Measurements from ENCODE around the gene RANBP3. TPM values are rescaled to one million over a fixed set of nuclear protein-coding genes. Genes with fewer than 3 reads are reported as not detected.

The RANBP3 gene
- polyA plus RNA-seq (2012; rRNA removed), result 71.8 and 84.0 TPM in 2 replicates
- polyA plus RNA-seq (2012; cell fraction: cytosol; rRNA removed), result 38.5 and 46.3 TPM in 2 replicates
- polyA plus RNA-seq (2012; cell fraction: nucleus; rRNA removed), result 102 and 210 TPM in 2 replicates

GRCh38 chr19:5977785-5978605 lies at the start of gene RANBP3:
TSS of gene RANBP3 (minus strand) at chr19:5978140. CDS start at chr19:5978082, 58 bp downstream.
- POLR2A ChIA-PET, result interaction anchor here (1.0 to 1.2 kb wide), 4 partner anchors 11 to 149 kb away, joined by 3 to 4 read pairs (median 4); no protein-coding TSS in a partner anchor

More at GRCh38 chr19:5977785-5978605, at the start of gene RANBP3:
- peaks cover 38% of the 10 kb centered on the region for H4K20me1 ChIP-seq (ENCODE audit: insufficient read depth)
- no peaks in the 10 kb centered on the region for H3K27me3 ChIP-seq (ENCODE audit: insufficient read depth)
- no peaks in the 10 kb centered on the region for H3K9me2 ChIP-seq
- H3K36me3 ChIP-seq (replicated peaks in 1 of 2; ENCODE audit: control insufficient read depth in 1 of 2, insufficient read depth in 2 of 2, low read length in 1 of 2), result peaks cover 23 to 25% of the 10 kb centered on the region in 2 experiments
- H3K4me1 ChIP-seq (ENCODE audit: control insufficient read depth in 1 of 2, insufficient read depth in 2 of 2, low read depth in 1 of 2, low read length in 1 of 2), result peaks cover 10 to 17% of the 10 kb centered on the region in 2 experiments; a peak in 3 of 4 replicates
- peak within 1 kb of the TSS; percentile 96 for H3K4me2 ChIP-seq
- peaks cover 69% of the 10 kb centered on the region for H3K79me2 ChIP-seq (ENCODE audit: insufficient read depth)
- CTCF ChIA-PET, result interaction anchor here (0.6 to 6.5 kb wide), 10 partner anchors 10 to 176 kb away, joined by 3 to 67 read pairs (median 6); partner anchors contain the start of gene NRTN
- 0% methylated on average over 6 of the region's 88 CpGs for WGBS (ENCODE audit: low lambda C conversion rate)
- peak within 1 kb of the TSS; percentile 94; the same call in 1 of the 2 replicates for H2AFZ ChIP-seq (ENCODE audit: low read depth)
- DNase-seq, result peak; percentile 100
- H3K27ac ChIP-seq (ENCODE audit: low read depth in 2 of 2, low read length in 1 of 2), result peak within 1 kb of the TSS; percentile 70 to 83; a peak in 3 of 4 replicates
- peak within 1 kb of the TSS; percentile 81 to 90 for H3K4me3 ChIP-seq (ENCODE audit: low read depth in 2 of 2, low read length in 1 of 2)
- H3K9ac ChIP-seq, result peak within 1 kb of the TSS; percentile 93
- TF ChIP-seq EZH2phosphoT487 (IDR thresholded peaks at IDR 0.05; ENCODE audit: borderline replicate concordance, low read depth) (no peak), POLR2AphosphoS5 (IDR thresholded peaks at IDR 0.05; ENCODE audit: low read depth, low read length) (peak; percentile 75), RXRA (IDR thresholded peaks at IDR 0.05; ENCODE audit: borderline replicate concordance, low read depth) (no peak), NRF1 (IDR thresholded peaks at IDR 0.05; ENCODE audit: low read depth, low read length) (peak; percentile 99), REST (IDR thresholded peaks at IDR 0.05; ENCODE audit: low read depth, low read length) (0 out of 2 replicates have a peak, but pooled peaks have one; percentile 11), NFIC (IDR thresholded peaks at IDR 0.05; ENCODE audit: borderline replicate concordance) (no peak), MXI1 (IDR thresholded peaks at IDR 0.05; ENCODE audit: low read depth, low read length) (peak; percentile 72; the same call in 1 of the 2 replicates), ELF1 (IDR thresholded peaks at IDR 0.05) (no peak), SIN3A (IDR thresholded peaks at IDR 0.05; ENCODE audit: borderline replicate concordance, low read depth, low read length) (peak; percentile 7; the same call in 1 of the 2 replicates), FOXM1 (IDR thresholded peaks at IDR 0.05; ENCODE audit: low read depth) (no peak), CHD2 (IDR thresholded peaks at IDR 0.05; ENCODE audit: low read length, partially characterized antibody) (peak; percentile 62), ZBTB33 (IDR thresholded peaks at IDR 0.05; ENCODE audit: borderline replicate concordance, low read depth) (peak; percentile 83; the same call in 1 of the 2 replicates), USF1 (IDR thresholded peaks at IDR 0.05; ENCODE audit: borderline replicate concordance, low read depth) (no peak), IRF3 (IDR thresholded peaks at IDR 0.05; ENCODE audit: low read depth, low read length) (no peak), RCOR1 (IDR thresholded peaks at IDR 0.05; ENCODE audit: low read length) (no peak), MEF2A (IDR thresholded peaks at IDR 0.05; ENCODE audit: borderline replicate concordance, low read depth) (no peak), TAF1 (IDR thresholded peaks at IDR 0.05; ENCODE audit: borderline replicate concordance, low read depth, low read length) (peak; percentile 98), TEAD4 (IDR thresholded peaks at IDR 0.05; ENCODE audit: borderline replicate concordance, insufficient read depth) (no peak), YY1 (IDR thresholded peaks at IDR 0.05; ENCODE audit: low read depth) (peak; percentile 97), MAX (IDR thresholded peaks at IDR 0.05; ENCODE audit: low read depth) (peak; percentile 99), RFX5 (IDR thresholded peaks at IDR 0.05; ENCODE audit: low read length) (no peak), FOXJ3 (CRISPR knock-in tag; IDR thresholded peaks at IDR 0.05) (no peak)
- peaks cover 15% of the 10 kb centered on the region for H3F3A ChIP-seq (replicated peaks; ENCODE audit: insufficient read depth)
- H3K9me3 ChIP-seq, result no peaks in the 10 kb centered on the region
